HEK293 (cell line): ENCODE results near the gene ATMIN.

Source experiments
- CTCF ChIA-PET: fragments of 350-600 bp; formaldehyde crosslinking; extraction: SDS; loops from one replicate; lab custom pipeline; 2021; ENCODE audit warnings: antibody characterized with exemption; lab: Yijun Ruan, JAX
- POLR2A ChIA-PET: fragments of 300-600 bp; formaldehyde crosslinking; extraction: SDS; loops from one replicate; lab custom pipeline; 2020; ENCODE audit warnings: antibody characterized with exemption, inconsistent platforms; lab: Yijun Ruan, JAX
- H3K27ac ChIP-seq: fragments of 200-500 bp; sonication (Bioruptor generic); 2 replicates; pipeline ENCODE4 v1.5.1; 2014; ENCODE audit warnings: low read depth, low read length, control low read depth, inconsistent platforms; ENCODE audit errors: extremely low read depth
- H3K36me3 ChIP-seq, 2 experiments: fragments of 200-500 bp in 1 of 2; sonication (Bioruptor generic) in 1 of 2; 1 replicate in 1 of 2; 2 replicates in 1 of 2; pipeline ENCODE4 v1.5.1; 2014 to 2017; ENCODE audit warnings: inconsistent platforms in 2 of 2, low read length in 2 of 2; ENCODE audit not compliant: control insufficient read depth in 2 of 2, insufficient read depth in 1 of 2
- H3K4me1 ChIP-seq: fragments of 200-500 bp; sonication (Bioruptor generic); 2 replicates; pipeline ENCODE4 v1.5.1; 2014; ENCODE audit warnings: mild to moderate bottlenecking, low read length, inconsistent platforms; ENCODE audit not compliant: control insufficient read depth, insufficient read depth
- H3K4me3 ChIP-seq: 2 replicates; pipeline ENCODE4 v1.5.1; 2011; ENCODE audit warnings: low read depth, mild to moderate bottlenecking, control low read depth, low read length, moderate library complexity
- H3K9me3 ChIP-seq: fragments of 200-500 bp; sonication (Bioruptor generic); 2 replicates; pipeline ENCODE4 v1.5.1; 2014; ENCODE audit warnings: low read depth, low read length, inconsistent platforms; ENCODE audit not compliant: control insufficient read depth, insufficient read depth
- ATF2 ChIP-seq: fragments of 450-650 bp; formaldehyde crosslinking; IDR thresholded peaks from 2 replicates; pipeline ENCODE4 v1.5.1; 2016; ENCODE audit warnings: missing biosample characterization, missing genetic modification characterization, low read depth
- FEZF1 ChIP-seq: fragments of 450-650 bp; formaldehyde crosslinking; IDR thresholded peaks from 2 replicates; pipeline ENCODE4 v1.5.1; 2016; ENCODE audit warnings: missing biosample characterization, missing genetic modification characterization
- HIC1 ChIP-seq: fragments of 450-650 bp; formaldehyde crosslinking; IDR thresholded peaks from 2 replicates; pipeline ENCODE4 v1.5.1; 2016; ENCODE audit warnings: missing biosample characterization, missing genetic modification characterization
- KLF9 ChIP-seq: fragments of 450-650 bp; formaldehyde crosslinking; IDR thresholded peaks from 2 replicates; pipeline ENCODE4 v1.5.1; 2016; ENCODE audit warnings: missing biosample characterization, missing genetic modification characterization, low read depth
- MEIS1 ChIP-seq: sonication (generic); formaldehyde crosslinking; IDR thresholded peaks from 2 replicates; pipeline ENCODE4 v1.8.1; 2022; ENCODE audit warnings: missing genetic modification reagents, mild to moderate bottlenecking, borderline replicate concordance
- PRDM4 ChIP-seq: fragments of 450-650 bp; formaldehyde crosslinking; IDR thresholded peaks from 2 replicates; pipeline ENCODE4 v1.5.1; 2017; ENCODE audit warnings: missing biosample characterization, missing genetic modification characterization
- SP7 ChIP-seq: fragments of 450-650 bp; formaldehyde crosslinking; IDR thresholded peaks from 2 replicates; pipeline ENCODE4 v1.5.1; 2016; ENCODE audit warnings: missing biosample characterization, missing genetic modification characterization
- ZBTB10 ChIP-seq: fragments of 450-650 bp; formaldehyde crosslinking; IDR thresholded peaks from 2 replicates; pipeline ENCODE4 v1.5.1; 2016; ENCODE audit warnings: missing biosample characterization, missing genetic modification characterization
- ZNF157 ChIP-seq: fragments of 450-650 bp; formaldehyde crosslinking; IDR thresholded peaks from 2 replicates; pipeline ENCODE4 v1.5.1; 2016; ENCODE audit warnings: missing biosample characterization, missing genetic modification characterization
- ZNF169 ChIP-seq: fragments of 450-650 bp; formaldehyde crosslinking; IDR thresholded peaks from 2 replicates; pipeline ENCODE4 v1.5.1; 2016; ENCODE audit warnings: missing biosample characterization, missing genetic modification characterization
- ZNF174 ChIP-seq: fragments of 450-650 bp; formaldehyde crosslinking; IDR thresholded peaks from 2 replicates; pipeline ENCODE4 v1.5.0; 2017; ENCODE audit warnings: missing biosample characterization, mild to moderate bottlenecking, missing genetic modification characterization
- ZNF202 ChIP-seq: fragments of 450-650 bp; formaldehyde crosslinking; IDR thresholded peaks from 2 replicates; pipeline ENCODE4 v1.5.1; 2016; ENCODE audit warnings: missing biosample characterization, missing genetic modification characterization, borderline replicate concordance
- ZNF214 ChIP-seq: fragments of 450-650 bp; formaldehyde crosslinking; IDR thresholded peaks from 2 replicates; pipeline ENCODE4 v1.5.1; 2017; ENCODE audit warnings: missing biosample characterization, mild to moderate bottlenecking, missing genetic modification characterization, borderline replicate concordance
- ZNF335 ChIP-seq: fragments of 450-650 bp; formaldehyde crosslinking; conservative IDR thresholded peaks from 2 replicates; pipeline ENCODE4 v1.5.1; 2016; ENCODE audit warnings: missing biosample characterization, missing genetic modification characterization
- ZNF449 ChIP-seq: fragments of 450-650 bp; formaldehyde crosslinking; IDR thresholded peaks from 2 replicates; pipeline ENCODE4 v1.5.1; 2017; ENCODE audit warnings: missing biosample characterization, mild to moderate bottlenecking, missing genetic modification characterization, moderate library complexity
- ZNF473 ChIP-seq: fragments of 450-650 bp; formaldehyde crosslinking; IDR thresholded peaks from 2 replicates; pipeline ENCODE4 v1.5.1; 2017; ENCODE audit warnings: missing biosample characterization, missing genetic modification characterization
- ZNF544 ChIP-seq: fragments of 450-650 bp; formaldehyde crosslinking; IDR thresholded peaks from 2 replicates; pipeline ENCODE4 v1.5.0; 2017; ENCODE audit warnings: missing biosample characterization, missing genetic modification characterization
- ZNF549 ChIP-seq: fragments of 450-650 bp; IDR thresholded peaks from 2 replicates; pipeline ENCODE4 v1.5.1; 2018; ENCODE audit warnings: missing biosample characterization, missing genetic modification characterization, mild to moderate bottlenecking, inconsistent platforms, moderate library complexity
- ZNF623 ChIP-seq: fragments of 450-650 bp; formaldehyde crosslinking; IDR thresholded peaks from 2 replicates; pipeline ENCODE4 v1.5.1; 2016; ENCODE audit warnings: missing biosample characterization, missing genetic modification characterization
- ZNF629 ChIP-seq: fragments of 450-650 bp; formaldehyde crosslinking; IDR thresholded peaks from 2 replicates; pipeline ENCODE4 v1.5.1; 2017; ENCODE audit warnings: missing biosample characterization, missing genetic modification characterization
- ZNF639 ChIP-seq: fragments of 450-650 bp; formaldehyde crosslinking; IDR thresholded peaks from 2 replicates; pipeline ENCODE4 v1.5.1; 2016; ENCODE audit warnings: missing biosample characterization, missing genetic modification characterization
- ZNF670 ChIP-seq: fragments of 450-650 bp; formaldehyde crosslinking; IDR thresholded peaks from 2 replicates; pipeline ENCODE4 v1.5.1; 2016; ENCODE audit warnings: missing biosample characterization, missing genetic modification characterization, low read depth
- ZNF677 ChIP-seq: fragments of 450-650 bp; IDR thresholded peaks from 2 replicates; pipeline ENCODE4 v1.5.0; 2018; ENCODE audit warnings: missing biosample characterization, mild to moderate bottlenecking, missing genetic modification characterization, moderate library complexity
- ZNF701 ChIP-seq: fragments of 450-650 bp; formaldehyde crosslinking; IDR thresholded peaks from 2 replicates; pipeline ENCODE4 v1.5.1; 2016; ENCODE audit warnings: missing biosample characterization, missing genetic modification characterization
- ZNF768 ChIP-seq: fragments of 450-650 bp; formaldehyde crosslinking; IDR thresholded peaks from 2 replicates; pipeline ENCODE4 v1.5.1; 2018; ENCODE audit warnings: missing biosample characterization, mild to moderate bottlenecking, missing genetic modification characterization

The ATMIN gene

GRCh38 chr16:81095653-81095952 lies 60.0 kb downstream of the ATMIN start:
- Histone ChIP-seq H3K9me3 (no peaks in the 10 kb centered on the region), H3K4me3 (peak overlapping the region; percentile 74), H3K4me1 (no peaks in the 10 kb centered on the region), H3K27ac (peak overlapping the region; percentile 66; the same call in 1 of the 2 replicates), H3K36me3 (peaks cover 0 to 5% of the 10 kb centered on the region in 2 experiments; a peak in 2 of 3 replicates)
- CTCF ChIA-PET = no interaction called here
- POLR2A ChIA-PET = interaction anchor here (0.7 to 1.8 kb wide), 2 partner anchors 12 to 19 kb away, joined by 3 to 4 read pairs; partner anchors contain the start of gene C16orf46
- TF ChIP-seq ZNF169 (tag by site-specific recombination) (no peak), PRDM4 (tag by site-specific recombination) (no peak), ZNF335 (tag by site-specific recombination) (peak; percentile 78), ZNF174 (tag by site-specific recombination) (no peak), ZNF544 (no peak), ZNF639 (tag by site-specific recombination) (no peak), ZNF214 (no peak), FEZF1 (tag by site-specific recombination) (no peak), SP7 (tag by site-specific recombination) (peak; percentile 33; the same call in 1 of the 2 replicates), ZBTB10 (tag by site-specific recombination) (no peak), ZNF157 (tag by site-specific recombination) (no peak), ZNF549 (tag by site-specific recombination) (no peak), ZNF473 (no peak), ZNF623 (no peak), MEIS1 (CRISPR knock-in tag) (no peak), ZNF670 (tag by site-specific recombination) (no peak), HIC1 (no peak), ZNF629 (no peak), ATF2 (tag by site-specific recombination) (no peak), ZNF768 (no peak), ZNF677 (tag by site-specific recombination) (no peak), ZNF202 (tag by site-specific recombination) (no peak), ZNF449 (tag by site-specific recombination) (no peak), KLF9 (tag by site-specific recombination) (no peak; the same call in 1 of the 2 replicates), ZNF701 (no peak)
